HepG2 (cell line): Measurements from ENCODE around the gene ACAP2. TPM values are rescaled to one million over a fixed set of nuclear protein-coding genes. Genes with fewer than 3 reads are reported as not detected.

ENCODE experiments used
- BHLHE40 ChIP-seq: IDR thresholded peaks from 2 replicates; pipeline ENCODE4 v1.6.1; 2011; ENCODE audit warnings: low read length, improper control_type of control experiment
- GABPB1 ChIP-seq: IDR thresholded peaks from 2 replicates; pipeline ENCODE4 v1.6.1; 2016; ENCODE audit warnings: mild to moderate bottlenecking, missing genetic modification reagents, moderate library complexity, missing compliant biosample characterization
- HHEX ChIP-seq: IDR thresholded peaks from 2 replicates; pipeline ENCODE4 v1.6.1; 2016; ENCODE audit warnings: control low read depth
- KDM6A ChIP-seq: IDR thresholded peaks from 2 replicates; pipeline ENCODE4 v1.6.1; 2016; ENCODE audit warnings: low read depth
- MZF1 ChIP-seq: sonication (generic); formaldehyde crosslinking; IDR thresholded peaks from 2 replicates; pipeline ENCODE4 v1.8.1; 2023; ENCODE audit warnings: mild to moderate bottlenecking, missing genetic modification reagents, borderline replicate concordance
- NFE2 ChIP-seq: sonication (generic); formaldehyde crosslinking; IDR thresholded peaks from 2 replicates; pipeline ENCODE4 v1.4.0; 2020; ENCODE audit warnings: missing genetic modification reagents
- ZC3H13 ChIP-seq: sonication (generic); formaldehyde crosslinking; IDR thresholded peaks from 2 replicates; pipeline ENCODE4 v1.8.1; 2023; ENCODE audit warnings: mild to moderate bottlenecking, missing genetic modification reagents, moderate library complexity
- ZNF24 ChIP-seq: fragments of 450-650 bp; IDR thresholded peaks from 2 replicates; pipeline ENCODE4 v1.6.1; 2017; ENCODE audit warnings: antibody characterized with exemption, mild to moderate bottlenecking
- ZNF468 ChIP-seq: sonication (generic); formaldehyde crosslinking; IDR thresholded peaks from 2 replicates; pipeline ENCODE4 v1.8.0; 2022; ENCODE audit warnings: mild to moderate bottlenecking, moderate library complexity, missing genetic modification reagents
- ZNF557 ChIP-seq: sonication (generic); formaldehyde crosslinking; IDR thresholded peaks from 2 replicates; pipeline ENCODE4 v1.4.0; 2020; ENCODE audit warnings: missing genetic modification reagents
- ZNF567 ChIP-seq: sonication (generic); formaldehyde crosslinking; IDR thresholded peaks from 2 replicates; pipeline ENCODE4 v1.8.1; 2023; ENCODE audit warnings: mild to moderate bottlenecking, missing genetic modification reagents, borderline replicate concordance
- ZNF703 ChIP-seq: sonication (generic); formaldehyde crosslinking; IDR thresholded peaks from 2 replicates; pipeline ENCODE4 v1.5.1; 2020; ENCODE audit warnings: missing genetic modification reagents, mild to moderate bottlenecking, moderate library complexity, borderline replicate concordance
- ZNF747 ChIP-seq: sonication (generic); formaldehyde crosslinking; IDR thresholded peaks from 2 replicates; pipeline ENCODE4 v1.8.1; 2023; ENCODE audit warnings: missing genetic modification reagents, mild to moderate bottlenecking, borderline replicate concordance
- ZNF777 ChIP-seq: sonication (generic); formaldehyde crosslinking; IDR thresholded peaks from 2 replicates; pipeline ENCODE4 v1.4.0; 2020; ENCODE audit warnings: missing genetic modification reagents
- polyA plus RNA-seq, 8 experiments: library from polyadenylated mRNA; depleted of rRNA in 3 of 8; stranded (reverse) in 7 of 8; unstranded in 1 of 8; fragments of >200 nt; fragmentation: Illumina TruSeq in 4 of 8; extraction: Trizol in 4 of 8; gene quantifications; 2 replicates each; pipeline versions ENCODE4 v1.2.1 to v1.2.3, GENCODE V29; 2011 to 2016; ENCODE audit warnings: low read depth in 4 of 8, missing spikeins in 1 of 8, mixed read lengths in 1 of 8; ENCODE audit not compliant: insufficient read depth in 1 of 8
- total RNA-seq, 5 experiments: library from RNA; depleted of rRNA; stranded (reverse); fragments of >200 nt; fragmentation: Illumina TruSeq; extraction: Trizol; gene quantifications; 2 replicates each; pipeline ENCODE4 v1.2.3, GENCODE V29; 2016; ENCODE audit warnings: low read depth in 1 of 5
- TF ChIP-seq, protein P1 (sequence below): sonication (generic); formaldehyde crosslinking; IDR thresholded peaks from 2 replicates; pipeline ENCODE4 v1.5.1; 2020; ENCODE audit warnings: missing genetic modification reagents, mild to moderate bottlenecking, borderline replicate concordance
- TF ChIP-seq, protein P2 (sequence below): sonication (generic); formaldehyde crosslinking; IDR thresholded peaks from 2 replicates; pipeline ENCODE4 v1.8.0; 2022; ENCODE audit warnings: missing genetic modification reagents, mild to moderate bottlenecking, inconsistent platforms, borderline replicate concordance
- TF ChIP-seq, protein P3 (sequence below), 2 experiments: fragments of 450-650 bp in 1 of 2; sonication (generic) in 1 of 2; formaldehyde crosslinking; IDR thresholded peaks; 2 replicates each; pipeline versions ENCODE4 v1.5.0 to v1.8.0; 2020 to 2022; ENCODE audit warnings: mild to moderate bottlenecking in 1 of 2, missing genetic modification reagents in 1 of 2
- TF ChIP-seq, protein P4 (sequence below): sonication (generic); formaldehyde crosslinking; IDR thresholded peaks from 2 replicates; pipeline ENCODE4 v1.8.1; 2022; ENCODE audit warnings: low read depth, mild to moderate bottlenecking, missing genetic modification reagents
- TF ChIP-seq, protein P5 (sequence below): sonication (generic); formaldehyde crosslinking; IDR thresholded peaks from 2 replicates; pipeline ENCODE4 v1.5.0; 2020; ENCODE audit warnings: missing genetic modification reagents
- TF ChIP-seq, protein P6 (sequence below): sonication (generic); formaldehyde crosslinking; IDR thresholded peaks from 2 replicates; pipeline ENCODE4 v1.8.1; 2023; ENCODE audit warnings: mild to moderate bottlenecking, inconsistent platforms, moderate library complexity, missing genetic modification reagents, borderline replicate concordance

ACAP2 gene
- total and polyA plus RNA-seq, 2 of the 13 experiments (the other 11 are each of a cell fraction or from before 2014, with no cell fraction given): 7.3 to 23.9 TPM

DNA sequence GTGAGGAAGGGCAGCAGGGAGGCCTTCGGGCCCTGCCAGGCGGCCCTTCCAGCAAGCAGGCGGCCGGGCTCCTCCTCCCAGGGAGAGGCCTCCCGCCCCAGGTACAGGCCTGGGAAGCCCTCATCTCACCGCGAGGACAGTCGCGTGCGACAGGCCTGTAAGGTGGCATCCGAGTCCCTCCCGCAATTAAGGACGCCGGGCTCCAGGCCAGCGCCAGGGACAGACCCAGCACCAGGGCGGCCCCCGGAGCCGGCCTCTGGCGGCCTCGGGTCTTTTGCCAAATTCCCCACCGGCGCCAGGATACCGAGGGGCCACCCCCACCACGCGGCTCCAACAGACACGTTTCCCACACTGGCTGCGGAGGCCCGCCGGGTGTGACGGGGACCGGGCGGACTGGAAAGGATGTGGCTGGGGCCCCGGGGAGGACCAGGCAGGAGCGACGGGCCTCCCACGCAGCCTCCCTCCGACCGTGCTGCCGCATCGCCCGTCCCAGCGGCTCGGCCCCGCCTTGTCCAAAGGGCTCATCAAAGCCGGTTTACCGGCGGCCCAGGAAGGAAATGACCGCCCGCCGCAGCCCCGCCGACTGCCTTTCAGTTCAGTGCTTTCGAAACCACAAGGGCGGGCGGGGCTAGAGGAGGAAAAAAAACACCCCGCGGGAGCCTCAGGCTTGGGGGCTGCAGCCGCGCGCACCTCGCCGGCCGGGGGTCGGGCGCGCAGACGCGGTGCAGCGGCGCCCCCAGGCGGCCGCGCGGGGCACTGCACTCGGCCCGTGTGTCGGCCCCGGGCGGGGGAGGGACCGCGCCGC is 183.1 kb downstream of the ACAP2 start (continued):
- TF ChIP-seq, protein P1, sequence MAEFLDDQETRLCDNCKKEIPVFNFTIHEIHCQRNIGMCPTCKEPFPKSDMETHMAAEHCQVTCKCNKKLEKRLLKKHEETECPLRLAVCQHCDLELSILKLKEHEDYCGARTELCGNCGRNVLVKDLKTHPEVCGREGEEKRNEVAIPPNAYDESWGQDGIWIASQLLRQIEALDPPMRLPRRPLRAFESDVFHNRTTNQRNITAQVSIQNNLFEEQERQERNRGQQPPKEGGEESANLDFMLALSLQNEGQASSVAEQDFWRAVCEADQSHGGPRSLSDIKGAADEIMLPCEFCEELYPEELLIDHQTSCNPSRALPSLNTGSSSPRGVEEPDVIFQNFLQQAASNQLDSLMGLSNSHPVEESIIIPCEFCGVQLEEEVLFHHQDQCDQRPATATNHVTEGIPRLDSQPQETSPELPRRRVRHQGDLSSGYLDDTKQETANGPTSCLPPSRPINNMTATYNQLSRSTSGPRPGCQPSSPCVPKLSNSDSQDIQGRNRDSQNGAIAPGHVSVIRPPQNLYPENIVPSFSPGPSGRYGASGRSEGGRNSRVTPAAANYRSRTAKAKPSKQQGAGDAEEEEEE: no peak; the same call in 1 of the 2 replicates
- TF ChIP-seq, protein P2, sequence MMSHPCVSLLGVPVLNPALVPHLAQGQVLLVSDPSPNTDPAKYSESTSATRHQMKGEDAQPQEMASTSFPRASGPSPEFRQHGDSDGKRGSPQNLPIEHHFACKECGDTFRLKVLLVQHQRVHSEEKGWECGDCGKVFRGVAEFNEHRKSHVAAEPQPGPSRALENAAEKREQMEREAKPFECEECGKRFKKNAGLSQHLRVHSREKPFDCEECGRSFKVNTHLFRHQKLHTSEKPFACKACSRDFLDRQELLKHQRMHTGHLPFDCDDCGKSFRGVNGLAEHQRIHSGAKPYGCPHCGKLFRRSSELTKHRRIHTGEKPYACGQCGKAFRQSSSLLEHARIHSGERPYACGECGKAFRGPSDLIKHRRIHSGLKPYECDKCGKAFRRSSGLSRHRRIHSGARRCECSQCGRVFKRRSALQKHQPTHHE: peak; percentile 5; the same call in 1 of the 2 replicates
- TF ChIP-seq GABPB1 (peak; percentile 84; the same call in 1 of the 2 replicates), ZNF24 (no peak), ZNF703 (peak; percentile 89; the same call in 1 of the 2 replicates), KDM6A (CRISPR knock-in tag) (no peak), NFE2 (CRISPR knock-in tag) (no peak), ZNF557 (no peak), ZNF468 (CRISPR knock-in tag) (no peak), MZF1 (CRISPR knock-in tag) (0 out of 2 replicates have a peak, but pooled peaks have one; percentile 56), HHEX (no peak), ZNF567 (CRISPR knock-in tag) (no peak), BHLHE40 (no peak; the same call in 1 of the 2 replicates), ZNF747 (CRISPR knock-in tag) (peak; percentile 34; the same call in 1 of the 2 replicates), ZC3H13 (peak; percentile 65), ZNF777 (CRISPR knock-in tag) (no peak)
- TF ChIP-seq, protein P3, sequence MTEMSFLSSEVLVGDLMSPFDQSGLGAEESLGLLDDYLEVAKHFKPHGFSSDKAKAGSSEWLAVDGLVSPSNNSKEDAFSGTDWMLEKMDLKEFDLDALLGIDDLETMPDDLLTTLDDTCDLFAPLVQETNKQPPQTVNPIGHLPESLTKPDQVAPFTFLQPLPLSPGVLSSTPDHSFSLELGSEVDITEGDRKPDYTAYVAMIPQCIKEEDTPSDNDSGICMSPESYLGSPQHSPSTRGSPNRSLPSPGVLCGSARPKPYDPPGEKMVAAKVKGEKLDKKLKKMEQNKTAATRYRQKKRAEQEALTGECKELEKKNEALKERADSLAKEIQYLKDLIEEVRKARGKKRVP (CRISPR knock-in tag; IDR thresholded peaks at IDR 0.05): peak in 1 of 2 experiments; percentile 61; a peak in 2 of 4 replicates
- TF ChIP-seq, protein P4, sequence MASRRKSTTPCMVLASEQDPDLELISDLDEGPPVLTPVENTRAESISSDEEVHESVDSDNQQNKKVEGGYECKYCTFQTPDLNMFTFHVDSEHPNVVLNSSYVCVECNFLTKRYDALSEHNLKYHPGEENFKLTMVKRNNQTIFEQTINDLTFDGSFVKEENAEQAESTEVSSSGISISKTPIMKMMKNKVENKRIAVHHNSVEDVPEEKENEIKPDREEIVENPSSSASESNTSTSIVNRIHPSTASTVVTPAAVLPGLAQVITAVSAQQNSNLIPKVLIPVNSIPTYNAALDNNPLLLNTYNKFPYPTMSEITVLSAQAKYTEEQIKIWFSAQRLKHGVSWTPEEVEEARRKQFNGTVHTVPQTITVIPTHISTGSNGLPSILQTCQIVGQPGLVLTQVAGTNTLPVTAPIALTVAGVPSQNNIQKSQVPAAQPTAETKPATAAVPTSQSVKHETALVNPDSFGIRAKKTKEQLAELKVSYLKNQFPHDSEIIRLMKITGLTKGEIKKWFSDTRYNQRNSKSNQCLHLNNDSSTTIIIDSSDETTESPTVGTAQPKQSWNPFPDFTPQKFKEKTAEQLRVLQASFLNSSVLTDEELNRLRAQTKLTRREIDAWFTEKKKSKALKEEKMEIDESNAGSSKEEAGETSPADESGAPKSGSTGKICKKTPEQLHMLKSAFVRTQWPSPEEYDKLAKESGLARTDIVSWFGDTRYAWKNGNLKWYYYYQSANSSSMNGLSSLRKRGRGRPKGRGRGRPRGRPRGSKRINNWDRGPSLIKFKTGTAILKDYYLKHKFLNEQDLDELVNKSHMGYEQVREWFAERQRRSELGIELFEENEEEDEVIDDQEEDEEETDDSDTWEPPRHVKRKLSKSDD (CRISPR knock-in tag): no peak
- TF ChIP-seq, protein P5, sequence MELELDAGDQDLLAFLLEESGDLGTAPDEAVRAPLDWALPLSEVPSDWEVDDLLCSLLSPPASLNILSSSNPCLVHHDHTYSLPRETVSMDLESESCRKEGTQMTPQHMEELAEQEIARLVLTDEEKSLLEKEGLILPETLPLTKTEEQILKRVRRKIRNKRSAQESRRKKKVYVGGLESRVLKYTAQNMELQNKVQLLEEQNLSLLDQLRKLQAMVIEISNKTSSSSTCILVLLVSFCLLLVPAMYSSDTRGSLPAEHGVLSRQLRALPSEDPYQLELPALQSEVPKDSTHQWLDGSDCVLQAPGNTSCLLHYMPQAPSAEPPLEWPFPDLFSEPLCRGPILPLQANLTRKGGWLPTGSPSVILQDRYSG (CRISPR knock-in tag): no peak; the same call in 1 of the 2 replicates
- TF ChIP-seq, protein P6, sequence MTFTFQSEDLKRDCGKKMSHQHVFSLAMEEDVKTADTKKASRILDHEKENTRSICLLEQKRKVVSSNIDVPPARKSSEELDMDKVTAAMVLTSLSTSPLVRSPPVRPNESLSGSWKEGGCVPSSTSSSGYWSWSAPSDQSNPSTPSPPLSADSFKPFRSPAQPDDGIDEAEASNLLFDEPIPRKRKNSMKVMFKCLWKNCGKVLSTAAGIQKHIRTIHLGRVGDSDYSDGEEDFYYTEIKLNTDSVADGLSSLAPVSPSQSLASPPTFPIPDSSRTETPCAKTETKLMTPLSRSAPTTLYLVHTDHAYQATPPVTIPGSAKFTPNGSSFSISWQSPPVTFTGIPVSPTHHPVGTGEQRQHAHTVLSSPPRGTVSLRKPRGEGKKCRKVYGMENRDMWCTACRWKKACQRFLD: no peak; the same call in 1 of the 2 replicates
